ENCODE results near the gene TRIM40.

TRIM40 gene

GRCh38 chr6:30149858-30150550, 14.1 kb downstream of the TRIM40 start:
- DNase-seq, result no peak
- H3K4me3 Mint-ChIP-seq, result no peak overlapping the region
- peaks cover 4% of the 10 kb centered on the region for H3K4me1 Mint-ChIP-seq
- H3K36me3 Mint-ChIP-seq, result no peaks in the 10 kb centered on the region
- CTCF ChIA-PET, result no interaction called here
- no peaks in the 10 kb centered on the region for H3K9me3 Mint-ChIP-seq
- H3K27ac Mint-ChIP-seq, result no peak overlapping the region
- H3K27me3 Mint-ChIP-seq, result peaks cover 69% of the 10 kb centered on the region

DNA sequence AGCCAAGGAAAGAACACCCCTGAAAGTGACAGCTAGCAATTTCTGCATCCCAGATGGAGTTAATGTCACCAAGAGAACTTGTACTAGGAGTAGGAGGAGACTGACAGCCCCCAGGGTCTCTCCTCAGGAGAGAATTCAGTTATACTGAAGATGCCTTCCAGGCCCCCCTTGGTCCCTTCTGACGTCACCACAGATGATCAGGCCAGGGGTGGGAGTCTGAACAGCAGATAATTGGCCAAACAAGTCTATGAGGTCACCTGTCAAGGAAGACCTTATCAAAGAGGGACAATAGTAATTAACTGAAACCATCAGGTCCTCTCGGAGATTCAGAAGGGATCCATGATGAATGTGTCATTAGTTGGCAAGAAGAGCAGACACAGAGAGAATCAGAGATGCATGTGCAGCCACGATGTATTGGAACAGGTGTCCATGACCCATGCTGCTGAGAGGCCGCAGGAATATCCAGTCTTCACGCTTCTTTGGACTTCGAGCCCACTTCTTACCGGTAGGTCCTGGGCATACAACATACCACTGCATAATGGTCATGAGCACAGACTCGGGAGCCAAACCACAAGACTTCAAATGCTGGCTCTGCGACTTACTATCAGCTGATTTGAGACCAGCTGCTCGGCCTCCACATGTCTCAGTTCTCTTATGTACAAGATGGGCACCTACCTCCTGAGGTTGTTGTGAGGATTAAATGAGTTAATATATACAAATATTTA, 14.9 kb downstream of the TRIM40 start:
- Mint-ChIP-seq H3K4me3 (no peak overlapping the region), H3K27me3 (peaks cover 63% of the 10 kb centered on the region), H3K36me3 (no peaks in the 10 kb centered on the region), H3K27ac (no peak overlapping the region), H3K4me1 (peaks cover 4% of the 10 kb centered on the region), H3K9me3 (no peaks in the 10 kb centered on the region)
- CTCF ChIA-PET, result interaction anchor here (0.8 to 1.6 kb wide), 3 partner anchors 17 to 20 kb away, joined by 3 to 10 read pairs (median 5); no protein-coding TSS in a partner anchor
- no peak for DNase-seq

DNA sequence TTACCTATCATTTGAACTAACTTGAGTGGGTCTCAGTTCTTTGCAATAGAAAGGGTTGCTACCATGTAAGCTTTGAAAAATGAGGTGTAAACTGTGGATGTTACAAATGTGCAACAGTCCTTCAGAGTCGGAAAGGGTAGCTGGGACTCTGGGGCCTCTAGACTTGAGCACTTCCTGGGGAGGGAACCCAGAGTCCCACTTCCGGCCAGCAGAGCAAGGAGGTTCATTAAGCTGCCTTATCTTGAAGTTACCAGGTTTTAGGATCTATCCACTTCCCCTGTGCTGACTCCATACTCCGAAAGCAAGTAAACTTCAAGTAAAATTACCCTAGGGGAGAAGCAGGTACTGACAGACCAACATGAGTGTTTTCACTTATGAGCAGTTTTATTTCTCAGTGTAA, 15.6 kb downstream of the TRIM40 start:
- no peak for DNase-seq
- H3K27me3 Mint-ChIP-seq, result peaks cover 62% of the 10 kb centered on the region
- no peak overlapping the region for H3K27ac Mint-ChIP-seq
- no peaks in the 10 kb centered on the region for H3K9me3 Mint-ChIP-seq
- H3K4me3 Mint-ChIP-seq, result no peak overlapping the region
- peaks cover 6% of the 10 kb centered on the region for H3K4me1 Mint-ChIP-seq
- H3K36me3 Mint-ChIP-seq, result no peaks in the 10 kb centered on the region
- CTCF ChIA-PET, result interaction anchor here (1.5 to 1.6 kb wide), 2 partner anchors 19 to 20 kb away, joined by 5 to 10 read pairs; no protein-coding TSS in a partner anchor

- H3K27me3 Mint-ChIP-seq, result peaks cover 60% of the 10 kb centered on the region
These were observed 16.2 kb downstream of the TRIM40 start for GRCh38 chr6:30152016-30152673.

GRCh38 chr6:30152910-30153610, 17.1 kb downstream of the TRIM40 start:
- CTCF ChIA-PET, result no interaction called here
- Mint-ChIP-seq H3K9me3 (no peaks in the 10 kb centered on the region), H3K36me3 (no peaks in the 10 kb centered on the region), H3K4me1 (peaks cover 6% of the 10 kb centered on the region), H3K27me3 (peaks cover 54% of the 10 kb centered on the region), H3K27ac (no peak overlapping the region), H3K4me3 (no peak overlapping the region)
- DNase-seq, result no peak

More at GRCh38 chr6:30152016-30152673, 16.2 kb downstream of the TRIM40 start:
- H3K36me3 Mint-ChIP-seq, result no peaks in the 10 kb centered on the region
- H3K4me1 Mint-ChIP-seq, result peaks cover 6% of the 10 kb centered on the region
- DNase-seq, result no peak
- H3K27ac Mint-ChIP-seq, result no peak overlapping the region
- H3K4me3 Mint-ChIP-seq, result no peak overlapping the region
- CTCF ChIA-PET, result interaction anchor here (1.5 to 1.6 kb wide), 2 partner anchors 18 to 21 kb away, joined by 5 to 10 read pairs; no protein-coding TSS in a partner anchor
- H3K9me3 Mint-ChIP-seq, result no peaks in the 10 kb centered on the region

DNA sequence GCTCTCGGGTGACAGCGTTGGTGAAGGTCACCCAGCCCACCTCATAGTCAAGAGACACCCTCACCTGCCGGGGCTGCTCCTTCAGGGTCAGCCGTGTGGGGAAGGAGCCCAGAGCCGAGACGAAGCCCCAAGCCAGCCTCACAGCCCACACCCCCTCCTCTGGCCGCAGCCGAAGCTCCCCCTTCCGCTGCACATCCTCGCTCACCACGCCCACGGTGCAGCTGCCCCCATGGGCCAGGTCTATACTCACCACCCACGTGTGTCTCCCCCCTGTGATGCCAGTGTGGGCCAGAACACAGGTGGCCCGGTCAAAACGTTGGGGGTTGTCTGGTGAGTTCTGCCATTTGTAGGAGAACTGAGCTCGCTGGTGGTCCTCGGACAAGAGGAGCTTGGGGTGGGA, 18.1 kb downstream of the TRIM40 start:
- Mint-ChIP-seq H3K4me3 (no peak overlapping the region), H3K9me3 (no peaks in the 10 kb centered on the region), H3K36me3 (no peaks in the 10 kb centered on the region), H3K27ac (no peak overlapping the region), H3K4me1 (peaks cover 8% of the 10 kb centered on the region), H3K27me3 (peaks cover 64% of the 10 kb centered on the region)
- CTCF ChIA-PET, result interaction anchor here (0.6 to 1.4 kb wide), 2 partner anchors 11 to 50 kb away, joined by 3 read pairs; no protein-coding TSS in a partner anchor
- DNase-seq, result no peak

DNA sequence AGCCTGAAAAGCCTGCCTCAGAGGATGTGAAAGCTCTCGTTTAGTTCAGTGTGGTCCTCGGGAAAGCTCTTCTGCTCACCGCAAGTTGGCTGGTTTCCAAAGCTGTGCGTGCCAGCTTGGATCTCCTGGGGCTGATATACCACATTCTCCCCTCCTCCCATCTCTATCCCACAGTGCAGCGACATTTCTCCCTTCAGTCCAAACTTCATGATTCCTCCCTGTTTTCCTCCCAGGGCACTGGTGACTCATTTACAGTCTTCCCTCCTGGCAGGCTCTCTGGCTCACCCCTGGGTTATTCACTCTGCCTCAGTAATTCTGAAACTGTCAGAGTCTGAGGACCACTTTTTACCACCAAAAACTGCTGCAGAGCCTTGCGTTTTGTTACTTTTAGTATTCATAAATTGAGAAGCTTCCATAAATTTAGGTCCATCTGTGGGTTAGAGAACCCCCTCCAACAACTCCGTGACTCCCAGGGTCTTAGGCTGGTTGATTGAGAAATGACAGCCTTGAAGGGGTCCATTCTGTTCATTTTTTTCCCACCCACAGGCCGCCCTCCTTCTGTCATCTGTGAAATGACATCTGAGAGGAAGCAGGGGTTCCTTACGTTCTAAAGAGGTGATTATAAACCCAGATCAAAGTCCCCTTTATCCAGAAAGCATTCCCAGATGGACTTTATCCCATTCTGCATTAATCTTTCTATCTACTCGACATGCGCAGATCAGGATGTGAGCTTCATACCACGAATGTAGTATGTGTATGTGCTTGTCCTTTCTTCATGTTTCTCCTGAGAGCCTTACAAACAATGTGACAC, 19.0 kb downstream of the TRIM40 start:
- no peaks in the 10 kb centered on the region for H3K36me3 Mint-ChIP-seq
- H3K9me3 Mint-ChIP-seq, result no peaks in the 10 kb centered on the region
- no peak for DNase-seq
- H3K27ac Mint-ChIP-seq, result no peak overlapping the region
- H3K4me1 Mint-ChIP-seq, result peaks cover 8% of the 10 kb centered on the region
- no peak overlapping the region for H3K4me3 Mint-ChIP-seq
- H3K27me3 Mint-ChIP-seq, result peaks cover 66% of the 10 kb centered on the region
- CTCF ChIA-PET, result interaction anchor here (0.6 to 1.4 kb wide), 3 partner anchors 12 to 51 kb away, joined by 3 to 4 read pairs (median 3); no protein-coding TSS in a partner anchor

- peaks cover 64% of the 10 kb centered on the region for H3K27me3 Mint-ChIP-seq
- CTCF ChIA-PET, result interaction anchor here (1.2 kb wide), 1 partner anchor 52 kb away, joined by 4 read pairs; no protein-coding TSS in a partner anchor
- H3K27ac Mint-ChIP-seq, result no peak overlapping the region
- H3K36me3 Mint-ChIP-seq, result no peaks in the 10 kb centered on the region
- no peak overlapping the region for H3K4me3 Mint-ChIP-seq
- no peaks in the 10 kb centered on the region for H3K9me3 Mint-ChIP-seq
- peaks cover 8% of the 10 kb centered on the region for H3K4me1 Mint-ChIP-seq
- no peak for DNase-seq
These were observed 19.8 kb downstream of the TRIM40 start for GRCh38 chr6:30155520-30156261.

DNA sequence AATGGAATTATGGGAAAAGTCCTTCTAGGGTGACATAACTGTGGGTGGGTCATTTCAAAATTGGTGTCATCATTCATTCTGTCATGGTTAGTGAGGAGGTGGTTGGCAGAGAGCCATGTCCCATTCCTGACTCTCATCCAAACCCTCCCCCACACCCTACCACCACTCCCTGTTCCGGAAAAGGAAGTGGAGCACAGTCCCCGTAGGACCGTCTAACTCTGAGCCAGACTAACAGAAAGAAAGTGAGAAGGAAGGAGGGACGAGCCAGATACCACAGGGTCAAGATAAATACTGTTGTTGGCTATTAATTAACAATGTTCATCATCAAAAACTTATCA, 20.3 kb downstream of the TRIM40 start:
- peaks cover 8% of the 10 kb centered on the region for H3K4me1 Mint-ChIP-seq
- no peak overlapping the region for H3K27ac Mint-ChIP-seq
- H3K9me3 Mint-ChIP-seq, result no peaks in the 10 kb centered on the region
- DNase-seq, result no peak
- CTCF ChIA-PET, result interaction anchor here (1.2 kb wide), 1 partner anchor 53 kb away, joined by 4 read pairs; no protein-coding TSS in a partner anchor
- H3K36me3 Mint-ChIP-seq, result no peaks in the 10 kb centered on the region
- H3K27me3 Mint-ChIP-seq, result peaks cover 60% of the 10 kb centered on the region
- no peak overlapping the region for H3K4me3 Mint-ChIP-seq

DNA sequence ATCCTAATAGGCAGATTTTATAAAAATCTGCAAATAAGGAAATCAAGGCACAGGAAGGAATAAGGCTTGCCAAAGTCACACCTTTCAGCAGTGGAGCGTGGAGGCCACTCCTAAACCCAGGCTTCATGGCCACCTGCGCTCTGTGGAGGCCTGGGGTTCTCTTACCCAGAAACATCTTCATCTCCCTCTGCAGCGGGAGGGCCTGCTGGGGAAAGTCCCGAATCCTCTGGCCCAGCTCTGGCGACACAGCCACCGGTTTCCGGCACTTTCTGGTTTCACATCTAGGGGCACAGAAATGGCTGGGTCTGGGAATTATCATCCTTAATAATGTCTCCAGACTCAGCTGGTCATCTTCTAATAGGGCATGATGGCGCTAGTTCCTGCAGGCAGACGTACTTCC, 20.8 kb downstream of the TRIM40 start:
- Mint-ChIP-seq H3K4me3 (no peak overlapping the region), H3K27ac (no peak overlapping the region), H3K4me1 (peaks cover 4% of the 10 kb centered on the region), H3K36me3 (no peaks in the 10 kb centered on the region), H3K27me3 (peaks cover 60% of the 10 kb centered on the region), H3K9me3 (no peaks in the 10 kb centered on the region)
- no peak for DNase-seq
- CTCF ChIA-PET, result no interaction called here

DNA sequence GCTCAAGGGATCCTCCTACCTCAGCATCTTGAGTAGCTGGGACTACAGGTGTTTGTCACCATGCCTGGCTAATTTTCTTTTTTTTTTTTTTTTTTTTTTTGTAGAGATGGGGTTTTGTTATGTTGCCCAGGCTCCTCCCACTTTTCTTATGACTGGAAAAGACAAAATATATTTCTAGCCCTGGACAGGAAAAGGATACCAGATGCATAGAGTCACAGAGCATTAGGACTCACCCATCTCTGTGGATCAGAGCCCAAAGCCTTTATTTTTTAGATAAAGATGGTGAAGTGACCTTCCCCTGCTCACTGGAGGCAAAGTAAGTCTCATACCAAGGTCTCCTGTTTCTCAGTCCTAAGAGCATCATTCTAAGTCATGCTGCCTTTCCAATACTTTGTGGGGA, 21.6 kb downstream of the TRIM40 start:
- peaks cover 62% of the 10 kb centered on the region for H3K27me3 Mint-ChIP-seq
- no peak overlapping the region for H3K4me3 Mint-ChIP-seq
- no peaks in the 10 kb centered on the region for H3K9me3 Mint-ChIP-seq
- H3K4me1 Mint-ChIP-seq, result peaks cover 9% of the 10 kb centered on the region
- H3K27ac Mint-ChIP-seq, result no peak overlapping the region
- no peak for DNase-seq
- CTCF ChIA-PET, result no interaction called here
- H3K36me3 Mint-ChIP-seq, result no peaks in the 10 kb centered on the region

- Mint-ChIP-seq H3K4me3 (no peak overlapping the region), H3K36me3 (no peaks in the 10 kb centered on the region), H3K27me3 (peaks cover 59% of the 10 kb centered on the region), H3K9me3 (no peaks in the 10 kb centered on the region), H3K4me1 (peaks cover 11% of the 10 kb centered on the region), H3K27ac (no peak overlapping the region)
- no peak for DNase-seq
- CTCF ChIA-PET, result no interaction called here
These were observed 22.1 kb downstream of the TRIM40 start for GRCh38 chr6:30157999-30158398.

GRCh38 chr6:30158475-30159040, 22.6 kb downstream of the TRIM40 start:
- CTCF ChIA-PET, result no interaction called here
- H3K4me1 Mint-ChIP-seq, result peaks cover 16% of the 10 kb centered on the region
- H3K27ac Mint-ChIP-seq, result no peak overlapping the region
- no peaks in the 10 kb centered on the region for H3K36me3 Mint-ChIP-seq
- H3K4me3 Mint-ChIP-seq, result no peak overlapping the region
- peaks cover 59% of the 10 kb centered on the region for H3K27me3 Mint-ChIP-seq
- H3K9me3 Mint-ChIP-seq, result no peaks in the 10 kb centered on the region
- no peak for DNase-seq

Measured in activated naive CD4-positive, alpha-beta T cell treated with anti-CD3 and anti-CD28 coated beads, Interleukin-2, amount 10 ng/mL, durations not matched to agents 7 days and 5 days (primary cell).